Lower leg skin (tissue), 4 donors: Measurements from ENCODE around the gene EXOSC9. TPM values are rescaled to one million over a fixed set of nuclear protein-coding genes. Genes with fewer than 3 reads are reported as not detected.

Experiments
- DNase-seq, 2 donors: peaks; one replicate each; pipeline ENCODE4 v3.0.0-alpha.2; 2019; ENCODE audit warnings: low spot score in 2 of 2
- H3K4me3 ChIP-seq: fragments of 200-600 bp; sonication (generic); 2 replicates; pipeline ENCODE4 v1.5.1; 2017; ENCODE audit warnings: mild to moderate bottlenecking, low read depth; ENCODE audit not compliant: poor library complexity, severe bottlenecking
- POLR2A ChIP-seq, 2 donors: fragments of 450-650 bp; IDR thresholded peaks; one replicate each; pipeline ENCODE4 v1.6.1; 2016 to 2017; ENCODE audit warnings: antibody characterized with exemption in 2 of 2, mild to moderate bottlenecking in 1 of 2, moderate library complexity in 1 of 2
- WGBS, 2 donors: methylation state at CpG; one replicate each; pipeline ENCODE4 v1.1.5; 2018; 5-methylcytosine and 5-hydroxymethylcytosine counted together
- intact Hi-C: fragments of 100-400 bp; cut with DNase I; formaldehyde crosslinking; loops from one replicate; pipeline ENCODE4 v1.15.0; 2023; ENCODE audit warnings: low total_unique reads
- total RNA-seq, 4 donors: library from RNA; depleted of rRNA; stranded (reverse); fragments of >200 nt; gene quantifications; one replicate each; pipeline ENCODE4 v1.1.0, GENCODE V29; 2016
- TF ChIP-seq, protein P1 (sequence below), 3 donors: fragments of 450-650 bp; IDR thresholded peaks; one replicate each; pipeline ENCODE4 v1.5.1; 2016; ENCODE audit warnings: antibody characterized with exemption in 3 of 3, mild to moderate bottlenecking in 3 of 3, moderate library complexity in 2 of 3

EXOSC9 gene
- total RNA-seq, 4 donors from 2014 or later, result 15.2 to 35.7 (median 21.2) TPM

DNA sequence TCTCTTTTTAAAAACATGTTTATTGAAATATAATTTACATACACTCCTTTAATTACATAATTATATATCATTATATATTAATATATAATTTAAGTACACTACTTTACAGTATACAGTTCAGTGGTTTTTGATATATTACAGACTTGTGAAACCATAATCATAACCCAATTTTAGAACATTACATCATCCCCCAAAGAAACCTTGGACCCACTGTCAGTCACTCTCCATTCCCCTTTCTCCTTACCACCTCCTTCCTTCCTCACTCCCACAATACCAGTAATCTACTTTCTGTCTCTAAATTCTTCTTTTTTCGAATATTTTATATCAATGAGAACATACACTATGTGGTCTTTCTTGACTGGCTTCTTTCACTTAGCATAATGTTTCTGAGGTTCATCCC is 17.9 kb upstream of the EXOSC9 start:
- 69 to 76% methylated on average over 1 of the region's 1 CpG for WGBS, 2 donors
- TF ChIP-seq POLR2A (IDR thresholded peaks at IDR 0.05), result no peak
- TF ChIP-seq, protein P1, sequence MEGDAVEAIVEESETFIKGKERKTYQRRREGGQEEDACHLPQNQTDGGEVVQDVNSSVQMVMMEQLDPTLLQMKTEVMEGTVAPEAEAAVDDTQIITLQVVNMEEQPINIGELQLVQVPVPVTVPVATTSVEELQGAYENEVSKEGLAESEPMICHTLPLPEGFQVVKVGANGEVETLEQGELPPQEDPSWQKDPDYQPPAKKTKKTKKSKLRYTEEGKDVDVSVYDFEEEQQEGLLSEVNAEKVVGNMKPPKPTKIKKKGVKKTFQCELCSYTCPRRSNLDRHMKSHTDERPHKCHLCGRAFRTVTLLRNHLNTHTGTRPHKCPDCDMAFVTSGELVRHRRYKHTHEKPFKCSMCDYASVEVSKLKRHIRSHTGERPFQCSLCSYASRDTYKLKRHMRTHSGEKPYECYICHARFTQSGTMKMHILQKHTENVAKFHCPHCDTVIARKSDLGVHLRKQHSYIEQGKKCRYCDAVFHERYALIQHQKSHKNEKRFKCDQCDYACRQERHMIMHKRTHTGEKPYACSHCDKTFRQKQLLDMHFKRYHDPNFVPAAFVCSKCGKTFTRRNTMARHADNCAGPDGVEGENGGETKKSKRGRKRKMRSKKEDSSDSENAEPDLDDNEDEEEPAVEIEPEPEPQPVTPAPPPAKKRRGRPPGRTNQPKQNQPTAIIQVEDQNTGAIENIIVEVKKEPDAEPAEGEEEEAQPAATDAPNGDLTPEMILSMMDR (IDR thresholded peaks at IDR 0.05), result no peak
- DNase-seq, result no peak

DNA sequence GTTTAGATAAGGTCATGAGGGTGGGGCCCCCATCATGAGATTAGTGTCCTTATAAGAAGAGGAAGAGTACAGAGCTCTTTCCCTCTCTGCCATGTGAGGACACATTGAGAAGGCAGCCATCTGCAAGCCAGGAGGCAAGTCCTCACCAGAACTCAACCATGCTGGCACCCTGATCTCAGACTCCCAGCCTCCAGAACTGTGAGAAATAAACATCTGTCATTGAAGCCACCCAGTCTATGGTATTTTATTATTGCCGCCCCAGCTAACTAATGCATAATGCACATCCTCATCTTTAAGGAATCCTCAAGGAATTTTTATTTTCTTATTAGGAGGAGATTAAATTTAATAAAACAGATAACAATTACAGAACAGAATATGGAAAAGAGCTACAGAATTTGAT is 16.7 kb upstream of the EXOSC9 start:
- no peak for DNase-seq
- intact Hi-C loops, result no loop called here
- WGBS, 2 donors, result 96 to 97% methylated on average over 1 of the region's 1 CpG
- H3K4me3 ChIP-seq, result no peak overlapping the region
- TF ChIP-seq, protein P1 (IDR thresholded peaks at IDR 0.05), result no peak
- no peak for TF ChIP-seq POLR2A (IDR thresholded peaks at IDR 0.05)

More for the DNA sequence above, 17.9 kb upstream of the EXOSC9 start:
- intact Hi-C loops, result no loop called here
- H3K4me3 ChIP-seq, result no peak overlapping the region

DNA sequence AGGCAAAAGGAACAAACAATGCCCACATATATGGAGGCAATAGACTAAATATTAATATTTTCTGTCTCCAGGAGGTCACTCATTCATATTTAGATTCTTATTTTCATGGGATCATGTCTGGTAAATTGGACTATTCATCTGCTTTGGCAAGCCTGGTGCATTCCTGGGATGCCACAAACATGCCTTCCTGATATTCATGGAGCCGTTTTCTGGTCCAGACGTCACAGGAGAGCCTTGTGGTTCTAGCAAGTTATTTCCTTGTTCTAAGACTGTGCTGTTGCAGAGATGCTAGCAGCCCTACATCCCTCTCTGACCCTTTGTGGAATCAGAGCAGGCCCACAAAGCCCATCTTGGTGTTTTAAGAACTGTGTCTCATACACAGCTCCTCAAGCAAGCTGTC is 16.1 kb upstream of the EXOSC9 start:
- WGBS, 2 donors, result 11 to 19% methylated on average over 2 of the region's 2 CpGs
- TF ChIP-seq, protein P1 (IDR thresholded peaks at IDR 0.05), result no peak
- TF ChIP-seq POLR2A (IDR thresholded peaks at IDR 0.05), result no peak
- no peak for DNase-seq
- no peak overlapping the region for H3K4me3 ChIP-seq
- intact Hi-C loops, result no loop called here

DNA sequence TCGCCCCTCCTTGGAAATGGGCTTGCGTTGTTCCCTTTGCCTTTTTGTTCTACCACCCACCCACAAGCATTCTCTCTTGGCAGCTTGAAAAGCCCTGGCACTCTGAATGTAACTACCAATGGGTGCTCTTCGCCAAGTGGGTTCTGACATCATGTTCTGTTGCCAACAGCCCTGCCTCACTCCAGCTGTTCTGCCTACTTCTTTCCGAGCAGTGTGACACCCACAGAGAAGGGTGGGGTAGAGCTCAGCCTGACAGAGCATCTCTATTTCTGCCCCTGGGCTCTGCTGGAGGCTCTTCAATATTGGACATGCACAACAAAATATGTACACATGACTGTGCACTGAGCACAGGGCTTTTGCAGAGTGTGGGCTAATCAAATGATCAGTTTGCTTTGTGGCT is 15.6 kb upstream of the EXOSC9 start:
- DNase-seq, result no peak
- 35 to 46% methylated on average over 4 of the region's 4 CpGs for WGBS, 2 donors
- no peak overlapping the region for H3K4me3 ChIP-seq
- no peak for TF ChIP-seq POLR2A (IDR thresholded peaks at IDR 0.05)
- TF ChIP-seq, protein P1 (IDR thresholded peaks at IDR 0.05), result no peak
- intact Hi-C loops, result no loop called here

DNA sequence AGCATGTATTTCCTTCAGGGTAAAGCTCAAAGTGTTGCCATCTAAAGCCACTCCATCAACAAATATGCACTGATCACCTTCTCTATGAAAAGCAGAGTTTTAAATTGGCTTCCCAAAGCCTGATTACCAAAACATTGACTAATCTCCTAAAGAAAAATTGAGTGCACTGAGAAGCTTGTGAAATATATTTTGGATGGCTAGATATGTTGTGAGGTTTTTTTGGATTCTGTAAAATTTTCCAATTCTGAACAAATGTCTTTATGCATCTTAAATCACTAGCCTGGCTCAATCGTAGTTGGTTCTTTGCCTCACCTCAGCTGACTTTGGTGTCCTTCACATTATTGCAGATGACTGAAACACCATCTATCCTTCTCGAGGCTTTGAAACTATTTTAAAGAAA is 14.9 kb upstream of the EXOSC9 start:
- H3K4me3 ChIP-seq, result no peak overlapping the region
- WGBS, 2 donors, result 72 to 76% methylated on average over 2 of the region's 2 CpGs
- no peak for TF ChIP-seq POLR2A (IDR thresholded peaks at IDR 0.05)
- TF ChIP-seq, protein P1 (IDR thresholded peaks at IDR 0.05), result no peak
- intact Hi-C loops, result no loop called here
- DNase-seq, result no peak

DNA sequence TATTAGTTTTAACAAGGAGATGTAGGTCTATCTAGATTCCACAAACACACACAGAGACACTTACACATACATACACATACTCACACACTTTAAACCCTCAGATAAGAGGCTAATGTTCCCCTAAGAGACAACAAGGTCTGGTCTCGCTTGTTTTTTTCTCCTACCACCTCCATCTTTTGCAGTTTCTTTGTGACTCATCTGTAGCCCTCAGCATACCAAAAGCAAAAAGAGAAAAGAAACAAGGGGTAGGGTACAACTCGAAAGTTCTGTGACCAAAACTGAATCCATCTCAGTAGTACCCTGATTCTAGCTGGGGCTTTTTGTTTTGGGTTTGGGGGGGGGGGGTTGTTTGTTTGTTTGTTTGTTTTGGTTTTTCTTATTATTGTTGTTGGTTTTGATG is 12.2 kb upstream of the EXOSC9 start:
- TF ChIP-seq, protein P1 (IDR thresholded peaks at IDR 0.05), result no peak
- TF ChIP-seq POLR2A (IDR thresholded peaks at IDR 0.05), result no peak
- H3K4me3 ChIP-seq, result no peak overlapping the region
- intact Hi-C loops, result no loop called here
- WGBS, 2 donors, result 90 to 91% methylated on average over 2 of the region's 2 CpGs
- no peak for DNase-seq
